ENCODE data around the gene NUPR2.
A peak's percentile ranks its signal among the peaks of the same experiment; 100 is the strongest.
"Not testable (repeated sequence)": the region's sequence is repeated elsewhere in the genome, so short reads cannot be mapped to it uniquely, and the experiment has no call there.

NUPR2 gene

GRCh38 chr7:56110611-56111010, 5.6 kb downstream of the NUPR2 start:
- no peak for TF ChIP-seq CTCF (IDR thresholded peaks at IDR 0.05; ENCODE audit: control insufficient read depth, insufficient read depth, low read depth, low read length, missing control alignments)
- no peak for DNase-seq (ENCODE audit: low read depth)
- no peak overlapping the region for H3K4me3 ChIP-seq (ENCODE audit: control insufficient read depth, low read depth, low read length)

GRCh38 chr7:56107954-56108258, 8.3 kb downstream of the NUPR2 start:
- no peak for TF ChIP-seq CTCF (IDR thresholded peaks at IDR 0.05; ENCODE audit: control insufficient read depth, insufficient read depth, low read depth, low read length, missing control alignments)
- H3K4me3 ChIP-seq (ENCODE audit: control insufficient read depth, low read depth, low read length) = no peak overlapping the region
- no peak for DNase-seq (ENCODE audit: low read depth)

- no peak for TF ChIP-seq CTCF (IDR thresholded peaks at IDR 0.05; ENCODE audit: control insufficient read depth, insufficient read depth, low read depth, low read length, missing control alignments)
- H3K4me3 ChIP-seq (ENCODE audit: control insufficient read depth, low read depth, low read length) = peak within 1 kb of the TSS; percentile 84
- DNase-seq (ENCODE audit: low read depth) = peak; percentile 97
These were observed 9.8 kb downstream of the NUPR2 start, which contains the start of gene CHCHD2 for GRCh38 chr7:56106108-56107073. Gene CHCHD2, minus strand, starts transcription at chr7:56106476. Its CDS starts 63 bp downstream, at chr7:56106413.

- DNase-seq (ENCODE audit: low read depth) = peak; percentile 42
- H3K4me3 ChIP-seq (ENCODE audit: control insufficient read depth, low read depth, low read length) = peak overlapping the region; percentile 84
These were observed 10.7 kb downstream of the NUPR2 start for GRCh38 chr7:56105508-56105907.

GRCh38 chr7:56104138-56104537, 12.1 kb downstream of the NUPR2 start:
- not testable (repeated sequence) for DNase-seq (ENCODE audit: low read depth); H3K4me3 ChIP-seq (ENCODE audit: control insufficient read depth, low read depth, low read length)

More at GRCh38 chr7:56105508-56105907, 10.7 kb downstream of the NUPR2 start:
- TF ChIP-seq CTCF (IDR thresholded peaks at IDR 0.05; ENCODE audit: control insufficient read depth, insufficient read depth, low read depth, low read length, missing control alignments) = no peak

- DNase-seq (ENCODE audit: low read depth) = no peak
- TF ChIP-seq CTCF (IDR thresholded peaks at IDR 0.05; ENCODE audit: control insufficient read depth, insufficient read depth, low read depth, low read length, missing control alignments) = no peak
- H3K4me3 ChIP-seq (ENCODE audit: control insufficient read depth, low read depth, low read length) = no peak overlapping the region
These were observed 16.6 kb downstream of the NUPR2 start for GRCh38 chr7:56099653-56100052.

- not testable (repeated sequence) for DNase-seq (ENCODE audit: low read depth); H3K4me3 ChIP-seq (ENCODE audit: control insufficient read depth, low read depth, low read length)
These were observed 17.8 kb downstream of the NUPR2 start for GRCh38 chr7:56098187-56099008.

Data from AG09309 (cell line).